HCT116 (cell line): Measurements from ENCODE around the gene SMCO4. TPM values are rescaled to one million over a fixed set of nuclear protein-coding genes. Genes with fewer than 3 reads are reported as not detected.

Experiments
- ATAC-seq: fragments of 200-7000 bp; cut with Tn5 transposase; 2 replicates; pipeline ENCODE4 v1.9.1; 2020; ENCODE audit warnings: mild to moderate bottlenecking, moderate library complexity
- BruUV-seq: library from RNA; stranded (reverse); fragments of 400-500 nt; replicated peaks from 2 replicates; lab custom pipeline; 2021; lab: Mats Ljungman, UMichigan
- CTCF ChIA-PET: fragments of 300-600 bp; sonication (Branson Sonifier 250); formaldehyde crosslinking; loops from one replicate; lab custom pipeline; 2021; ENCODE audit warnings: antibody characterized with exemption; lab: Charles Lee
- POLR2A ChIA-PET: fragments of 300-600, 350-600 bp; sonication (Branson Sonifier 250); formaldehyde crosslinking; loops from one replicate; lab custom pipeline; 2021; ENCODE audit warnings: antibody characterized with exemption; lab: Charles Lee
- RAD21 ChIA-PET, 2 experiments: fragments of 300-600 bp; sonication (Branson Sonifier 250); formaldehyde crosslinking; loops; one replicate each; lab custom pipeline; 2023; ENCODE audit warnings: low total read pairs in 2 of 2; ENCODE audit not compliant: uncharacterized antibody in 2 of 2, unreplicated experiment in 2 of 2, low non-redundant PET in 1 of 2; lab: Charles Lee
- DNase-seq: peaks from one replicate; pipeline ENCODE4 v3.0.0-alpha.2; 2010; ENCODE audit warnings: low read depth, low spot score
- H2AFZ ChIP-seq: fragments of 200-600 bp; shearing (Covaris generic), sonication (generic); 2 replicates; pipeline ENCODE4 v1.6.1; 2017; ENCODE audit warnings: low read depth, mixed run types, mixed read lengths, antibody characterized with exemption, low read length; ENCODE audit not compliant: poor library complexity, severe bottlenecking
- H3K27ac ChIP-seq: 2 replicates; pipeline ENCODE4 v1.5.1; 2012; ENCODE audit warnings: low read depth, low read length
- H3K27me3 ChIP-seq: fragments of 200-600 bp; sonication (generic); 2 replicates; pipeline ENCODE4 v1.6.1; 2016; ENCODE audit warnings: mixed run types, low read length, mixed read lengths; ENCODE audit not compliant: insufficient read depth
- H3K36me3 ChIP-seq, 2 experiments: fragments of 200-500 bp in 1 of 2; fragments of 200-600 bp in 1 of 2; sonication (Bioruptor generic) in 1 of 2; sonication (generic) in 1 of 2; 2 replicates each; pipeline versions ENCODE4 v1.5.1 to v1.6.1; 2014 to 2016; ENCODE audit warnings: low read length in 2 of 2, inconsistent platforms in 1 of 2, mixed read lengths in 1 of 2, mixed run types in 1 of 2; ENCODE audit not compliant: insufficient read depth in 2 of 2, control insufficient read depth in 1 of 2
- H3K4me1 ChIP-seq, 2 experiments: fragments of 200-600 bp in 1 of 2; sonication (generic) in 1 of 2; 2 replicates each; pipeline versions ENCODE4 v1.5.1 to v1.6.1; 2012 to 2017; ENCODE audit warnings: low read length in 2 of 2, inconsistent platforms in 1 of 2, mild to moderate bottlenecking in 1 of 2, mixed read lengths in 1 of 2, mixed run types in 1 of 2, moderate library complexity in 1 of 2; ENCODE audit not compliant: insufficient read depth in 2 of 2, control insufficient read depth in 1 of 2
- H3K4me2 ChIP-seq: fragments of 200-600 bp; sonication (generic); 2 replicates; pipeline ENCODE4 v1.6.1; 2017; ENCODE audit warnings: mixed run types, low read length, mixed read lengths
- H3K4me3 ChIP-seq, 2 experiments: fragments of 200-600 bp in 1 of 2; sonication (generic) in 1 of 2; replicated peaks in 1 of 2; 2 replicates each; pipeline ENCODE4 v1.5.1; 2011 to 2016; ENCODE audit warnings: low read length in 2 of 2, control low read depth in 1 of 2, low read depth in 1 of 2, mild to moderate bottlenecking in 1 of 2, mixed read lengths in 1 of 2, mixed run types in 1 of 2
- H3K79me2 ChIP-seq: fragments of 200-600 bp; sonication (generic); 2 replicates; pipeline ENCODE4 v1.6.1; 2017; ENCODE audit warnings: mild to moderate bottlenecking, mixed run types, low read length, moderate library complexity, mixed read lengths; ENCODE audit not compliant: insufficient read depth
- H3K9ac ChIP-seq: fragments of 200-600 bp; sonication (generic); 2 replicates; pipeline ENCODE4 v1.6.1; 2016; ENCODE audit warnings: low read length, mixed read lengths
- H3K9me2 ChIP-seq: fragments of 200-600 bp; sonication (generic), shearing (Covaris generic); 2 replicates; pipeline ENCODE4 v1.6.1; 2017; ENCODE audit warnings: mixed run types, mild to moderate bottlenecking, moderate library complexity; ENCODE audit not compliant: insufficient read depth
- H3K9me3 ChIP-seq, 2 experiments: fragments of 200-500 bp in 1 of 2; fragments of 200-600 bp in 1 of 2; sonication (Bioruptor generic) in 1 of 2; sonication (generic) in 1 of 2; 2 replicates each; pipeline ENCODE4 v1.6.1; 2014 to 2017; ENCODE audit warnings: low read length in 2 of 2, mixed read lengths in 2 of 2, inconsistent platforms in 1 of 2, low read depth in 1 of 2, mild to moderate bottlenecking in 1 of 2, mixed run types in 1 of 2, moderate library complexity in 1 of 2; ENCODE audit not compliant: control insufficient read depth in 1 of 2, insufficient read depth in 1 of 2
- H4K20me1 ChIP-seq: fragments of 200-600 bp; sonication (generic), shearing (Covaris generic); 2 replicates; pipeline ENCODE4 v1.6.1; 2017; ENCODE audit warnings: mixed run types, mild to moderate bottlenecking, moderate library complexity; ENCODE audit not compliant: insufficient read depth
- CBX3 ChIP-seq: IDR thresholded peaks from 2 replicates; pipeline ENCODE4 v1.6.1; 2012; ENCODE audit warnings: low read depth
- CEBPB ChIP-seq: IDR thresholded peaks from 2 replicates; pipeline ENCODE4 v1.6.1; 2012; ENCODE audit warnings: low read depth
- ELF1 ChIP-seq: IDR thresholded peaks from 2 replicates; pipeline ENCODE4 v1.6.1; 2012; ENCODE audit warnings: low read depth, borderline replicate concordance
- EZH2phosphoT487 ChIP-seq: fragments of 200-600 bp; IDR thresholded peaks from 2 replicates; pipeline ENCODE4 v1.6.1; 2018; ENCODE audit warnings: antibody characterized with exemption, borderline replicate concordance
- POLR2AphosphoS5 ChIP-seq: IDR thresholded peaks from 2 replicates; pipeline ENCODE4 v1.6.1; 2011; ENCODE audit warnings: mild to moderate bottlenecking, low read depth, low read length, moderate library complexity
- SIN3A ChIP-seq: IDR thresholded peaks from 2 replicates; pipeline ENCODE4 v1.6.1; 2012; ENCODE audit warnings: low read depth
- SRF ChIP-seq: IDR thresholded peaks from 2 replicates; pipeline ENCODE4 v1.6.1; 2012; ENCODE audit warnings: low read depth
- TCF7L2 ChIP-seq: IDR thresholded peaks from 2 replicates; pipeline ENCODE4 v1.7.0; 2011; ENCODE audit warnings: borderline replicate concordance, inconsistent platforms; ENCODE audit not compliant: insufficient read depth, insufficient read length; ENCODE audit errors: extremely low read depth
- intact Hi-C: fragments of 100-400 bp; cut with micrococcal nuclease; formaldehyde crosslinking; loops from 2 replicates; pipeline ENCODE4 v1.10.0; 2022
- total RNA-seq: library from RNA; stranded (reverse); gene quantifications from one replicate; pipeline ENCODE4 v1.2.1, GENCODE V29; 2021; ENCODE audit not compliant: unreplicated experiment
- TF ChIP-seq, protein P1 (sequence below): IDR thresholded peaks from 2 replicates; pipeline ENCODE4 v1.6.1; 2012

The SMCO4 gene
- total RNA-seq, 1 experiment from 2014 or later: 23.1 TPM

DNA sequence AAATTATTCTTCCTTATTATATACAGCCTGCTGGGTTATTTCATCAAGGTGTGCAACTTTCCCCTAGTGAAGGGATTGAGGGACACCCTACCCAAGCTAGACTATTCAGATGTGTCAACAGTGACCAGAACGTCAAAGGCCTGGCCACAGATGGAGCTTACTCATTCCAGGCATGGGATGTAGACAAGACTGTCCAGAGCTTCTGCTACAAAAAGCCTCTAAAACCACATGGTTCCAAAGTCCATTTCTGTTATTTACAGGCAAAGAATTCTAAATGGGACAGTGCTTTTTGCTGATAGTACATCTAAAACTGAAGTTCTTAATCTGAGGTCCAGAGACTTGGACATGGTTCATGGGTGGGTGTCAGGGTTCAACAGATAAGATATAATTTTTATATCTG lies 9.7 kb upstream of the SMCO4 start:
- H3K9me3 ChIP-seq: no peaks in the 10 kb centered on the region
- DNase-seq (no peak), ATAC-seq (no peak)
- H3K27ac ChIP-seq: no peak overlapping the region
- no peaks in the 10 kb centered on the region for H3K27me3 ChIP-seq
- H3K4me3 ChIP-seq: no peak overlapping the region
- H4K20me1 ChIP-seq: no peaks in the 10 kb centered on the region
- no peaks in the 10 kb centered on the region for H3K36me3 ChIP-seq
- ChIA-PET RAD21 (no interaction called here), POLR2A (no interaction called here), CTCF (no interaction called here)
- no peak overlapping the region for H2AFZ ChIP-seq
- intact Hi-C loops: no loop called here
- no peaks in the 10 kb centered on the region for H3K4me1 ChIP-seq
- H3K4me2 ChIP-seq: no peak overlapping the region
- no peaks in the 10 kb centered on the region for H3K9me2 ChIP-seq
- H3K79me2 ChIP-seq: no peaks in the 10 kb centered on the region
- H3K9ac ChIP-seq: no peak overlapping the region
- TF ChIP-seq ELF1 (no peak), SIN3A (no peak), TCF7L2 (no peak), CEBPB (no peak), CBX3 (no peak), POLR2AphosphoS5 (no peak), EZH2phosphoT487 (no peak)
- TF ChIP-seq, protein P1, sequence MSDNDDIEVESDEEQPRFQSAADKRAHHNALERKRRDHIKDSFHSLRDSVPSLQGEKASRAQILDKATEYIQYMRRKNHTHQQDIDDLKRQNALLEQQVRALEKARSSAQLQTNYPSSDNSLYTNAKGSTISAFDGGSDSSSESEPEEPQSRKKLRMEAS: no peak
- TF ChIP-seq, all 23 proteins: peak for 0
- BruUV-seq: no TSS peak

DNA sequence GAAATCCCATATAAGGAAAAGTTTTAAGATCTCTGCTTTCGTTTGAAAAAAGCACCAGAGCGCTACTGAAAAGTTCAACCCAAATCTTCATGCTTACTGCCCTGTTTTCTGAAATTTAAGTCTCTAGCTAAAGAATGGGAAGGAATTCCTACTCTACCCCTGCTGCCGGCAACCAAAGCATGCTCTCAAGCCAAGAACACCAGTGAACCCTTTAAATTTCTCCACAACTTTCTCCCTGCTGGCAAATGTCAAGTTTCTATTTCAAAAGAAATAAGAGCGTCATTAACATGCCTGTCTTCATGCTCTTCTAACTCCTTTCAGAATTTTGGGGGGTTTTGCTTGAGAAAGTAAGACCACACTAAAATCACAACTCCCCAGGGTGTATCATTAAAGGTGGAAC lies 6.8 kb upstream of the SMCO4 start:
- CTCF ChIA-PET: no interaction called here
- ATAC-seq (no peak), DNase-seq (no peak)
- Histone ChIP-seq H3K27me3 (no peaks in the 10 kb centered on the region), H3K79me2 (no peaks in the 10 kb centered on the region), H4K20me1 (no peaks in the 10 kb centered on the region), H3K27ac (no peak overlapping the region), H3K9ac (no peak overlapping the region), H3K9me2 (no peaks in the 10 kb centered on the region), H3K9me3 (no peaks in the 10 kb centered on the region), H3K4me3 (no peak overlapping the region), H3K4me1 (no peaks in the 10 kb centered on the region), H2AFZ (no peak overlapping the region), H3K4me2 (no peak overlapping the region), H3K36me3 (no peaks in the 10 kb centered on the region)
- POLR2A ChIA-PET: no interaction called here
- RAD21 ChIA-PET: no interaction called here
- no TSS peak for BruUV-seq
- TF ChIP-seq ELF1 (no peak), SRF (no peak)
- intact Hi-C loops: no loop called here
